ENCODE measurements around the gene CEMIP.
A peak's percentile ranks its signal among the peaks of the same experiment; 100 is the strongest.

Gene CEMIP

GRCh38 chr15:80929689-80930088 is 150.5 kb downstream of the CEMIP start:
- DNase-seq (ENCODE audit: low spot score): no peak

- DNase-seq (ENCODE audit: low spot score): no peak
Observed at GRCh38 chr15:80931191-80931590, 152.0 kb downstream of the CEMIP start.

GRCh38 chr15:80931721-80932512 is 152.7 kb downstream of the CEMIP start:
- no peak for DNase-seq (ENCODE audit: low spot score)

GRCh38 chr15:80932513-80932815 is 153.3 kb downstream of the CEMIP start:
- no peak for DNase-seq (ENCODE audit: low spot score)

GRCh38 chr15:80932989-80933388 is 153.8 kb downstream of the CEMIP start:
- no peak for DNase-seq (ENCODE audit: low spot score)

- DNase-seq (ENCODE audit: low spot score): peak; percentile 0
Observed at GRCh38 chr15:80934761-80935221, 155.6 kb downstream of the CEMIP start.

- DNase-seq (ENCODE audit: low spot score): no peak
Observed at GRCh38 chr15:80936288-80937078, 157.3 kb downstream of the CEMIP start.

GRCh38 chr15:80937718-80938117 is 158.5 kb downstream of the CEMIP start:
- no peak for DNase-seq (ENCODE audit: low spot score)

GRCh38 chr15:80939216-80939615 is 160.0 kb downstream of the CEMIP start:
- DNase-seq (ENCODE audit: low spot score): no peak

- no peak for DNase-seq (ENCODE audit: low spot score)
Observed at GRCh38 chr15:80940331-80940730, 161.2 kb downstream of the CEMIP start.

- DNase-seq (ENCODE audit: low spot score): no peak
Observed at GRCh38 chr15:80940851-80941250, 161.7 kb downstream of the CEMIP start.

GRCh38 chr15:80942266-80942665 is 163.1 kb downstream of the CEMIP start:
- no peak for DNase-seq (ENCODE audit: low spot score)

GRCh38 chr15:80942746-80943565 is 163.8 kb downstream of the CEMIP start:
- no peak for DNase-seq (ENCODE audit: low spot score)

GRCh38 chr15:80944818-80945217 is 165.6 kb downstream of the CEMIP start:
- DNase-seq (ENCODE audit: low spot score): no peak

GRCh38 chr15:80945605-80946004 is 166.4 kb downstream of the CEMIP start:
- no peak for DNase-seq (ENCODE audit: low spot score)

- DNase-seq (ENCODE audit: low spot score): no peak
Observed at GRCh38 chr15:80946576-80946975, 167.4 kb downstream of the CEMIP start.

GRCh38 chr15:80948651-80949292 is 169.6 kb downstream of the CEMIP start:
- no peak for DNase-seq (ENCODE audit: low spot score)

GRCh38 chr15:80949756-80950155 is 170.6 kb downstream of the CEMIP start:
- DNase-seq (ENCODE audit: low spot score): no peak

- DNase-seq (ENCODE audit: low spot score): no peak
Observed at GRCh38 chr15:80950291-80951078, 171.3 kb downstream of the CEMIP start.

GRCh38 chr15:80951941-80952340 is 172.8 kb downstream of the CEMIP start:
- DNase-seq (ENCODE audit: low spot score): no peak
